ENCODE measurements around the gene PTPRN2. TPM values are rescaled to one million over a fixed set of nuclear protein-coding genes. Genes with fewer than 3 reads are reported as not detected.
"Not testable (repeated sequence)": the region's sequence is repeated elsewhere in the genome, so short reads cannot be mapped to it uniquely, and the experiment has no call there.

Gene PTPRN2
- total RNA-seq, 1 donor from 2014 or later: 1.8 TPM

GRCh38 chr7:157503229-157503628, 1084.4 kb downstream of the PTPRN2 start:
- TF ChIP-seq, protein P1, sequence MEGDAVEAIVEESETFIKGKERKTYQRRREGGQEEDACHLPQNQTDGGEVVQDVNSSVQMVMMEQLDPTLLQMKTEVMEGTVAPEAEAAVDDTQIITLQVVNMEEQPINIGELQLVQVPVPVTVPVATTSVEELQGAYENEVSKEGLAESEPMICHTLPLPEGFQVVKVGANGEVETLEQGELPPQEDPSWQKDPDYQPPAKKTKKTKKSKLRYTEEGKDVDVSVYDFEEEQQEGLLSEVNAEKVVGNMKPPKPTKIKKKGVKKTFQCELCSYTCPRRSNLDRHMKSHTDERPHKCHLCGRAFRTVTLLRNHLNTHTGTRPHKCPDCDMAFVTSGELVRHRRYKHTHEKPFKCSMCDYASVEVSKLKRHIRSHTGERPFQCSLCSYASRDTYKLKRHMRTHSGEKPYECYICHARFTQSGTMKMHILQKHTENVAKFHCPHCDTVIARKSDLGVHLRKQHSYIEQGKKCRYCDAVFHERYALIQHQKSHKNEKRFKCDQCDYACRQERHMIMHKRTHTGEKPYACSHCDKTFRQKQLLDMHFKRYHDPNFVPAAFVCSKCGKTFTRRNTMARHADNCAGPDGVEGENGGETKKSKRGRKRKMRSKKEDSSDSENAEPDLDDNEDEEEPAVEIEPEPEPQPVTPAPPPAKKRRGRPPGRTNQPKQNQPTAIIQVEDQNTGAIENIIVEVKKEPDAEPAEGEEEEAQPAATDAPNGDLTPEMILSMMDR (IDR thresholded peaks at IDR 0.05): no peak
- Mint-ChIP-seq H3K4me3 (no peak overlapping the region), H3K4me1 (peaks cover 6% of the 10 kb centered on the region), H3K27ac (no peak overlapping the region), H3K9me3 (peaks cover 3% of the 10 kb centered on the region), H3K36me3 (ENCODE audit: low read depth) (no peaks in the 10 kb centered on the region), H3K27me3 (peaks cover 24% of the 10 kb centered on the region)
- ATAC-seq (ENCODE audit: low read depth) (no peak), DNase-seq (no peak)
- intact Hi-C loops (cut with micrococcal nuclease): no loop called here
- POLR2A ChIA-PET: no interaction called here
- CTCF ChIA-PET: no interaction called here

DNA sequence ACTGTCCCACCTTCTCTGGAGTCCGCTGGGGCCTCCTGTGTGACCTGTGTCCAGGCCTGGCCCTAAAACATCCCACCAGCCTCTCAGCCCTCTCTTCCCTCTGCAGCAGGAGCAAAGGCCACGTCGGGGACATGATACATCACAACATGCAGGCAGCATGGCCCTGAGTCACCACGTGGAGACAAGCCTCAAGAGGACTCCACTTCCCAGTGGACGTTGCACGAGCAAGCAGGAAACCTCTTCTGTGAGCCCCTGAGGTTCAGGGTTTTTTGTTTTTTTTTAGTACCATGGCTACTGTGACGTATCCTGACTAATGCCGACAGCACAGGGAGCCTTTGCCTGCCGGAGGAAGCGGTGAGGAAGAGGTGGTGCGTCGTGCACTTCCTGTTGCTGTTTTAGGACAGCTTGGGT, 1084.9 kb downstream of the PTPRN2 start:
- H3K4me1 Mint-ChIP-seq: peaks cover 6% of the 10 kb centered on the region
- ChIA-PET POLR2A (no interaction called here), CTCF (no interaction called here)
- peaks cover 3% of the 10 kb centered on the region for H3K9me3 Mint-ChIP-seq
- peaks cover 21% of the 10 kb centered on the region for H3K27me3 Mint-ChIP-seq
- ATAC-seq (ENCODE audit: low read depth) (no peak), DNase-seq (no peak)
- H3K4me3 Mint-ChIP-seq: no peak overlapping the region
- TF ChIP-seq, protein P1 (IDR thresholded peaks at IDR 0.05): no peak
- intact Hi-C loops (cut with micrococcal nuclease): no loop called here
- H3K27ac Mint-ChIP-seq: no peak overlapping the region
- no peaks in the 10 kb centered on the region for H3K36me3 Mint-ChIP-seq (ENCODE audit: low read depth)

DNA sequence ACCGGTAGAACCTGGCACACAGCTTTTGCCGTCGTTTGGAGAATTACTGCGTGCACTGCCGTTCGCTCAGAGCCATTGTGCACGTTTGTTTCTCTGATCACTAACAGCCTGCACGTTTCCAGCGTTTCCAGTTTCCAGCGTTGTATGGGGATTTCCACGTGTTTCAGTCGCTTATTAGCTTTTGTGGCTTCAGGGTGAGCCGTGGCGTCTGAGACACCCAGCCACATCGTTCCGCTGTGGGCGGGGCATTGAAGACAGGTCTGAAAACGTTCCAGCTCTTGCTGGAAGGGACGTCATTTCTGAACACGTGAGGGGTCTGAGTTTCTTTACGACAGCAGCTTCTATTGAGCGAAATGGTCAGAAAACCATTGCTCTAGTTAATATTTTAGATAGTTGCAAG, 1086.0 kb downstream of the PTPRN2 start:
- ChIA-PET CTCF (no interaction called here), POLR2A (no interaction called here)
- Mint-ChIP-seq H3K27ac (no peak overlapping the region), H3K4me3 (no peak overlapping the region), H3K9me3 (peaks cover 3% of the 10 kb centered on the region), H3K4me1 (peaks cover 6% of the 10 kb centered on the region), H3K36me3 (ENCODE audit: low read depth) (no peaks in the 10 kb centered on the region), H3K27me3 (peaks cover 13% of the 10 kb centered on the region)
- DNase-seq: no peak
- TF ChIP-seq, protein P1 (IDR thresholded peaks at IDR 0.05): no peak
- intact Hi-C loops (cut with micrococcal nuclease): no loop called here
- no peak for ATAC-seq (ENCODE audit: low read depth)

DNA sequence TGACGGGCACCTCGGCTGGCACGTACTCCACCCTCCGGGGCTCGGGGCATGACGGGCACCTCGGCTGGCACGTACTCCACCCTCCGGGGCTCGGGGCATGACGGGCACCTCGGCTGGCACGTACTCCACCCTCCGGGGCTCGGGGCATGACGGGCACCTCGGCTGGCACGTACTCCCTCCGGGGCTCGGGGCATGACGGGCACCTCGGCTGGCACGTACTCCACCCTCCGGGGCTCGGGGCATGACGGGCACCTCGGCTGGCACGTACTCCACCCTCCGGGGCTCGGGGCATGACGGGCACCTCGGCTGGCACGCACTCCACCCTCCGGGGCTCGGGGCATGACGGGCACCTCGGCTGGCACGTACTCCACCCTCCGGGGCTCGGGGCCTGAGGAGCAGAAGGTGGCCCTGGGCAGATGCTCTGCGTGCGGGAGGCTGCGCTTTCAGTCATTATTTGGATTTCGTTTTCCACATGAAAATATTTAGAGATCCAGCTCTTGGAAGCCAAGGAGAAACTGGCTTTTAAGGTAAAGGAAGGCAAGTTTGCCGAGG, 1086.6 kb downstream of the PTPRN2 start:
- POLR2A ChIA-PET; intact Hi-C loops (cut with micrococcal nuclease); H3K9me3 Mint-ChIP-seq; H3K4me3 Mint-ChIP-seq; H3K4me1 Mint-ChIP-seq; DNase-seq; CTCF ChIA-PET; H3K27ac Mint-ChIP-seq; ATAC-seq (ENCODE audit: low read depth); H3K36me3 Mint-ChIP-seq (ENCODE audit: low read depth): not testable (repeated sequence)
- H3K27me3 Mint-ChIP-seq: peaks cover 11% of the 10 kb centered on the region

DNA sequence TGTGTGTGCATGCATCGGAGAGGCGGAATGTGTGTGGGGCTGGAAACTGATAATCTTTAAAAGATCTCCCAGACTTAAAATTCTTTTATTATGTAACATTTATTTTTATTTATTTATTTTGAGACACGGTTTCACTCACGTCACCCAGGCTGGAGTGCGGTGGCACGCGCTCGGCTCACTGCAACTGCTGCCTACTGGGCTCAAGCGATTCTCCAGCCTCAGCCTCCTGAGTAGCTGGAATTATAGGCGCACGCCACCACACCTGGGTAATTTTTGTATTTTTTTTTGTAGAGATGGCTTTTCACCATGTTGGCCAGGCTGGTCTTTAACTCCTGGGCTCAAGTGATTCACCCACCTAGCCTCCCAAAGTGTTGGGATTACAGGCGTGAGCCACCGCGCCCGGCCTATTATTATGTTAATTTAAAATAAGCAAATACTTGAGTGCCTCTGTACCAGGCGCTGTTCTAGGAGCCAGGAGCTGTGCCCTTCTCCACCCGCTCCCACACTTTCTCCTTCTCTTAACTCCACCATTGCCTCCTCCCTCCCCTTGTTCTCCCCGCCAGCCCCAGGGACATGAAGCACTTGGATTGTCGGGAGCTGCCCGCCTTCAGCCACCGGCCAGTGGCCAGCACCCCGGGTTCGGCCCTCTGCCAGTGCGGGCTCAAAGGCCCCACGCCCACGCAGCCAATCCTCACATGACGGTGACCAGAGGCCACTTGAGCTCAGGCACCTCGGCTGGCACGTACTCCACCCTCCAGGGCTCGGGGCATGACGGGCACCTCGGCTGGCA, 1087.3 kb downstream of the PTPRN2 start:
- intact Hi-C loops (cut with micrococcal nuclease): no loop called here
- ChIA-PET CTCF (no interaction called here), POLR2A (no interaction called here)
- TF ChIP-seq, protein P1 (IDR thresholded peaks at IDR 0.05): no peak
- Mint-ChIP-seq H3K4me3 (no peak overlapping the region), H3K4me1 (peaks cover 6% of the 10 kb centered on the region), H3K27me3 (peaks cover 11% of the 10 kb centered on the region), H3K36me3 (ENCODE audit: low read depth) (no peaks in the 10 kb centered on the region), H3K9me3 (peaks cover under 1% of the 10 kb centered on the region), H3K27ac (no peak overlapping the region)
- no peak for DNase-seq
- ATAC-seq (ENCODE audit: low read depth): no peak
